Measurements from ENCODE around the gene COL7A1. TPM values are rescaled to one million over a fixed set of nuclear protein-coding genes. Genes with fewer than 3 reads are reported as not detected.
A peak's percentile ranks its signal among the peaks of the same experiment; 100 is the strongest.

Gene COL7A1
- total and polyA plus RNA-seq, 10 donors, result 8.6 to 144 (median 25.6) TPM

DNA sequence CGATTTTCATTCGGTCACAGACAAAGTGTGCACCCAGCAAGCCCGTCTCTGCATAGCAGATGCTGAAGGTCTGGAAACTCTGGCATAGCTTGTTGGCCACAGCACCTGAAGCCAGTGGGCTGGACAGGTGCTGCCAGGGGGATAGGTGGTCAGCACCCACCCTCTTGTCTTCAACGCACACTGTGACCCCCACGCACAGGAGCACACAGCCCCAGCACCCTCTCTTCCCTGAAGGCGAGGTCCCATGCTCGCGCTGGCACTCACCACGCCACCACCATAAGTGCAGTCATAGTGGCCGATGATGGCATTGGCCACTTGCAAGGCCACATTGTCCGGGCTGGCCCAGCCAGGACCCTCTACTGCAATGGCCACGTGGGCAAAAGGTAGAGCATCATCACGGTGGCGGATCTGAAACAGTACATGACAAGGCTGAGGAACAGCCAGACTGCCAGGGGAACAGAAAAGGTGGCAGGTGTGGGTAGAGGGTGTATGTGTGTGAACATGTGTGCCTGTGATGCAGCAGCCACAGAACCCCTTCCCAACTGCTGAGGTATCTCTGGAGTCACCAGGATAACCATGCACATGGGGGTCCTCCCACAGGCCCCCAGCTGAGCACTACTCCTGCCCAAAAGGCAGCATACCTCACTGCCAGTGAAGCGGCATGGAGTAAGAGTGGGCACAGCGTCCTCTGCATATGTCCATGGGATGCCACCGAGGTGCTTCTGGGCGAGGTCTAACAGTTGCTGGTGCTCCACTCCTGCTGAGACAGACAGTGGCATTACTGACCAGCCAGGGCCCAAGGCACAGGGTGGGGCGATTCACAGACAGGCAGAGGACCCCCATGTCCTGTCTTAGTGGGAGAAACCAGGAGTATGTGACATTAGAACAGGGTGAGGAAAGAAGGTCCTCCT is 5.8 kb upstream of the COL7A1 start:
- Histone ChIP-seq H3K27me3 (replicated peaks in 1 of 7) (peaks cover 0 to 2% (median 0%) of the 10 kb centered on the region in 7 donors), H3K9me3 (no peaks in the 10 kb centered on the region), H3K4me1 (peaks cover 0 to 30% (median 12%) of the 10 kb centered on the region in 6 donors), H3K36me3 (peaks cover 13 to 94% (median 87%) of the 10 kb centered on the region in 6 donors), H3K4me3 (no peak overlapping the region), H3K27ac (no peak overlapping the region)
- no peak for DNase-seq
- intact Hi-C loops (cut with DNase I; ENCODE audit: low total_unique reads), result no loop called here
- peak in 1 of 3 donors; percentile 36 for TF ChIP-seq POLR2AphosphoS5 (IDR thresholded peaks at IDR 0.05)
- TF ChIP-seq, protein P1, sequence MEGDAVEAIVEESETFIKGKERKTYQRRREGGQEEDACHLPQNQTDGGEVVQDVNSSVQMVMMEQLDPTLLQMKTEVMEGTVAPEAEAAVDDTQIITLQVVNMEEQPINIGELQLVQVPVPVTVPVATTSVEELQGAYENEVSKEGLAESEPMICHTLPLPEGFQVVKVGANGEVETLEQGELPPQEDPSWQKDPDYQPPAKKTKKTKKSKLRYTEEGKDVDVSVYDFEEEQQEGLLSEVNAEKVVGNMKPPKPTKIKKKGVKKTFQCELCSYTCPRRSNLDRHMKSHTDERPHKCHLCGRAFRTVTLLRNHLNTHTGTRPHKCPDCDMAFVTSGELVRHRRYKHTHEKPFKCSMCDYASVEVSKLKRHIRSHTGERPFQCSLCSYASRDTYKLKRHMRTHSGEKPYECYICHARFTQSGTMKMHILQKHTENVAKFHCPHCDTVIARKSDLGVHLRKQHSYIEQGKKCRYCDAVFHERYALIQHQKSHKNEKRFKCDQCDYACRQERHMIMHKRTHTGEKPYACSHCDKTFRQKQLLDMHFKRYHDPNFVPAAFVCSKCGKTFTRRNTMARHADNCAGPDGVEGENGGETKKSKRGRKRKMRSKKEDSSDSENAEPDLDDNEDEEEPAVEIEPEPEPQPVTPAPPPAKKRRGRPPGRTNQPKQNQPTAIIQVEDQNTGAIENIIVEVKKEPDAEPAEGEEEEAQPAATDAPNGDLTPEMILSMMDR (IDR thresholded peaks at IDR 0.05 in 8 of 11, conservative IDR thresholded peaks at IDR 0.05 in 3 of 11), result no peak
- WGBS, 5 donors, result 91 to 96% (median 96%) methylated on average over 15 to 19 of the region's 19 CpGs

DNA sequence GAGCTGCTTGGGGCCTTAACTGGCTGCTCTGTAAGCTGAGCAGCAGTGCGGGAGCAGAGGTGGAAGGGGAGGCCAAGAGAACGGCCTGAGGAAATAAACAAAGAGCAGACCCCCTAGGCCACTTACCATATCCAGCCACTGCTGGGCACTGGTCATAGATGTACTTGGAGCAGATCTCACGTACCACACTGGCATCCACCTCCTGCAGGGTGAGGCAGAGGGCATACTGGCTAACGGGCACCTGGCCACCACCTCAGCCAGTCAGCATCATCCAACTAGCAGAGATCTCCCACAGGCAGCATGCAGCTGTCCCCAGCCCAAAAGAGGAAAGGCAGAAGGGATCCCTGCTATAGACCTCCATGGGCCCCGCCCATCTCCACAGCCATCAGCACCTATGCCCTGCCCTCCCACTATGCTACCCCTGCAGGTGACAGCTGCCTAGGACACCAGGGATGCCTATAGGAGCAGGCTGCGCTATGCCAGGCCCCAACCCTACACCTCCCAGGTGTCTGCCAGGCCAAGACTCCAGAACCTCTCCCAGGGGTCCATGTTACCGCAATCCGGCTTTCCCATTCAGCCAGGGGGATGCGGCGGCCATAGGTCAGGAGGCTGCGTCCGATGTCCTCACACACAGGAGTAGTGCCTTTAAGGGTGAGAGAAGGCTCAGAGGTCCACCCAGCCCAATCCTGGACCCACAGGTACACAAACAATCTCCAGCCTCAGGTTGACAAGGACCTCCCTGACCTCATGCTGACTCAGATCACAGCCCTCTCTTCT is 4.6 kb upstream of the COL7A1 start:
- peak overlapping the region in 6 of 8 donors; percentile 51 to 79 (median 74) for H3K27ac ChIP-seq
- intact Hi-C loops (cut with DNase I; ENCODE audit: low total_unique reads), result no loop called here
- 92 to 98% (median 95%) methylated on average over 9 to 12 of the region's 12 CpGs for WGBS, 5 donors
- H3K9me3 ChIP-seq, result no peaks in the 10 kb centered on the region
- peaks cover 0 to 15% (median 6%) of the 10 kb centered on the region in 7 donors for H3K27me3 ChIP-seq (replicated peaks in 1 of 7)
- H3K4me3 ChIP-seq, result no peak overlapping the region
- DNase-seq, result no peak
- TF ChIP-seq POLR2A (IDR thresholded peaks at IDR 0.05) (no peak), POLR2AphosphoS5 (IDR thresholded peaks at IDR 0.05) (no peak)
- TF ChIP-seq, protein P1 (IDR thresholded peaks at IDR 0.05 in 8 of 11, conservative IDR thresholded peaks at IDR 0.05 in 3 of 11), result no peak
- H3K4me1 ChIP-seq, result peaks cover 0 to 42% (median 20%) of the 10 kb centered on the region in 6 donors
- H3K36me3 ChIP-seq, result peaks cover 13 to 82% (median 77%) of the 10 kb centered on the region in 6 donors

DNA sequence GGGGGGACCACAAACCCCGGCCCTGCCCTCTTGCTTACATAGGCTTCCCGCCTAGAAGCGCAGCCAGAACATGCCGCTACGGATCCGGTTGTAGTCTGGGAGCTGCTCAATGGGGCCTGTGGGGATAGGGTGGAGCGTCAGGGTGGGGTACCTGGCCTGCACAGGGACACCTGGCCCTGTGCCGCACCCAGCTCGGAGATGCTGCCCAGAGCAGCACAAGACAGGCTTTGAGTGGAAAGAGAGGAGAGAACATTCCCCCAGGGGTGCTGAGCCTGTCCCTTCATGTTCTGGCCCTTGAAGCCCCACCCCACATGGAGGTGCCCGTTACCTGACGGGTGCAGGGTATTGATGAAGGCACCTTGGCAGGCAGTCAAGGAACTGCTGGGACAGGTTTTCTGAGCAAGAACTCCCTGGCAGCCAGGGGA is 4.0 kb upstream of the COL7A1 start:
- peaks cover 0 to 43% (median 23%) of the 10 kb centered on the region in 6 donors for H3K4me1 ChIP-seq
- no peak for TF ChIP-seq POLR2A (IDR thresholded peaks at IDR 0.05)
- no peak for TF ChIP-seq POLR2AphosphoS5 (IDR thresholded peaks at IDR 0.05)
- TF ChIP-seq, protein P1 (IDR thresholded peaks at IDR 0.05 in 8 of 11, conservative IDR thresholded peaks at IDR 0.05 in 3 of 11), result no peak
- H3K27me3 ChIP-seq (replicated peaks in 1 of 7), result peaks cover 0 to 21% (median 11%) of the 10 kb centered on the region in 7 donors
- WGBS, 5 donors, result 78 to 90% (median 82%) methylated on average over 9 to 11 of the region's 11 CpGs
- intact Hi-C loops (cut with DNase I; ENCODE audit: low total_unique reads), result no loop called here
- no peak overlapping the region for H3K4me3 ChIP-seq
- peaks cover 13 to 76% (median 70%) of the 10 kb centered on the region in 6 donors for H3K36me3 ChIP-seq
- H3K27ac ChIP-seq, result peak overlapping the region in 6 of 8 donors; percentile 51 to 79 (median 74)
- DNase-seq, result no peak
- no peaks in the 10 kb centered on the region for H3K9me3 ChIP-seq
